Measurements from ENCODE around the gene INIP. TPM values are rescaled to one million over a fixed set of nuclear protein-coding genes. Genes with fewer than 3 reads are reported as not detected.

The INIP gene
- total and polyA plus RNA-seq, 2 experiments from 2014 or later: 16.7 to 30.4 TPM

- Mint-ChIP-seq H3K36me3 (ENCODE audit: low read depth) (no peaks in the 10 kb centered on the region), H3K4me3 (no peak overlapping the region), H3K27me3 (ENCODE audit: insufficient read depth, low read depth, poor library complexity) (peaks cover 5% of the 10 kb centered on the region), H3K9me3 (no peaks in the 10 kb centered on the region), H3K4me1 (peaks cover 4% of the 10 kb centered on the region; the same call in 2 of the 3 replicates), H3K27ac (no peak overlapping the region)
- no peak overlapping the region for H3K27ac ChIP-seq (ENCODE audit: low read depth)
- H3K79me2 ChIP-seq (replicated peaks; ENCODE audit: insufficient read depth): no peaks in the 10 kb centered on the region
- H3K4me3 ChIP-seq: no peak overlapping the region
- no peak for DNase-seq (ENCODE audit: low spot score)
- H2AFZ ChIP-seq: no peak overlapping the region
- no peaks in the 10 kb centered on the region for H3K9me2 ChIP-seq (ENCODE audit: insufficient read depth)
- H3K27me3 ChIP-seq (ENCODE audit: insufficient read depth): no peaks in the 10 kb centered on the region
- no peak overlapping the region for H3K4me2 ChIP-seq
- no peaks in the 10 kb centered on the region for H3F3A ChIP-seq (replicated peaks; ENCODE audit: low read depth)
- no peak for ATAC-seq
- H3K4me1 ChIP-seq (ENCODE audit: insufficient read depth): no peaks in the 10 kb centered on the region
- TF ChIP-seq, protein P1, sequence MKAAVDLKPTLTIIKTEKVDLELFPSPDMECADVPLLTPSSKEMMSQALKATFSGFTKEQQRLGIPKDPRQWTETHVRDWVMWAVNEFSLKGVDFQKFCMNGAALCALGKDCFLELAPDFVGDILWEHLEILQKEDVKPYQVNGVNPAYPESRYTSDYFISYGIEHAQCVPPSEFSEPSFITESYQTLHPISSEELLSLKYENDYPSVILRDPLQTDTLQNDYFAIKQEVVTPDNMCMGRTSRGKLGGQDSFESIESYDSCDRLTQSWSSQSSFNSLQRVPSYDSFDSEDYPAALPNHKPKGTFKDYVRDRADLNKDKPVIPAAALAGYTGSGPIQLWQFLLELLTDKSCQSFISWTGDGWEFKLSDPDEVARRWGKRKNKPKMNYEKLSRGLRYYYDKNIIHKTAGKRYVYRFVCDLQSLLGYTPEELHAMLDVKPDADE (IDR thresholded peaks at IDR 0.05): no peak
- TF ChIP-seq ZNF462 (CRISPR knock-in tag; IDR thresholded peaks at IDR 0.05) (no peak), JUNB (IDR thresholded peaks at IDR 0.05; ENCODE audit: unreplicated experiment) (no peak), CREB1 (CRISPR knock-in tag; IDR thresholded peaks at IDR 0.05; ENCODE audit: low read depth) (no peak), ZNF114 (CRISPR knock-in tag; IDR thresholded peaks at IDR 0.05) (no peak), STAT1 (IDR thresholded peaks at IDR 0.05; ENCODE audit: unreplicated experiment) (no peak), NANOG (IDR thresholded peaks at IDR 0.05; ENCODE audit: borderline replicate concordance) (no peak), POLR2AphosphoS5 (IDR thresholded peaks at IDR 0.05; ENCODE audit: low read depth) (no peak), ZNF331 (CRISPR knock-in tag; IDR thresholded peaks at IDR 0.05; ENCODE audit: low read depth) (no peak), EZH2phosphoT487 (IDR thresholded peaks at IDR 0.05; ENCODE audit: unreplicated experiment) (no peak), EZH2 (IDR thresholded peaks at IDR 0.05; ENCODE audit: low read depth, unreplicated experiment) (no peak)
- TF ChIP-seq, protein P2, sequence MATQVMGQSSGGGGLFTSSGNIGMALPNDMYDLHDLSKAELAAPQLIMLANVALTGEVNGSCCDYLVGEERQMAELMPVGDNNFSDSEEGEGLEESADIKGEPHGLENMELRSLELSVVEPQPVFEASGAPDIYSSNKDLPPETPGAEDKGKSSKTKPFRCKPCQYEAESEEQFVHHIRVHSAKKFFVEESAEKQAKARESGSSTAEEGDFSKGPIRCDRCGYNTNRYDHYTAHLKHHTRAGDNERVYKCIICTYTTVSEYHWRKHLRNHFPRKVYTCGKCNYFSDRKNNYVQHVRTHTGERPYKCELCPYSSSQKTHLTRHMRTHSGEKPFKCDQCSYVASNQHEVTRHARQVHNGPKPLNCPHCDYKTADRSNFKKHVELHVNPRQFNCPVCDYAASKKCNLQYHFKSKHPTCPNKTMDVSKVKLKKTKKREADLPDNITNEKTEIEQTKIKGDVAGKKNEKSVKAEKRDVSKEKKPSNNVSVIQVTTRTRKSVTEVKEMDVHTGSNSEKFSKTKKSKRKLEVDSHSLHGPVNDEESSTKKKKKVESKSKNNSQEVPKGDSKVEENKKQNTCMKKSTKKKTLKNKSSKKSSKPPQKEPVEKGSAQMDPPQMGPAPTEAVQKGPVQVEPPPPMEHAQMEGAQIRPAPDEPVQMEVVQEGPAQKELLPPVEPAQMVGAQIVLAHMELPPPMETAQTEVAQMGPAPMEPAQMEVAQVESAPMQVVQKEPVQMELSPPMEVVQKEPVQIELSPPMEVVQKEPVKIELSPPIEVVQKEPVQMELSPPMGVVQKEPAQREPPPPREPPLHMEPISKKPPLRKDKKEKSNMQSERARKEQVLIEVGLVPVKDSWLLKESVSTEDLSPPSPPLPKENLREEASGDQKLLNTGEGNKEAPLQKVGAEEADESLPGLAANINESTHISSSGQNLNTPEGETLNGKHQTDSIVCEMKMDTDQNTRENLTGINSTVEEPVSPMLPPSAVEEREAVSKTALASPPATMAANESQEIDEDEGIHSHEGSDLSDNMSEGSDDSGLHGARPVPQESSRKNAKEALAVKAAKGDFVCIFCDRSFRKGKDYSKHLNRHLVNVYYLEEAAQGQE (IDR thresholded peaks at IDR 0.05; ENCODE audit: unreplicated experiment): no peak
- TF ChIP-seq, protein P3, sequence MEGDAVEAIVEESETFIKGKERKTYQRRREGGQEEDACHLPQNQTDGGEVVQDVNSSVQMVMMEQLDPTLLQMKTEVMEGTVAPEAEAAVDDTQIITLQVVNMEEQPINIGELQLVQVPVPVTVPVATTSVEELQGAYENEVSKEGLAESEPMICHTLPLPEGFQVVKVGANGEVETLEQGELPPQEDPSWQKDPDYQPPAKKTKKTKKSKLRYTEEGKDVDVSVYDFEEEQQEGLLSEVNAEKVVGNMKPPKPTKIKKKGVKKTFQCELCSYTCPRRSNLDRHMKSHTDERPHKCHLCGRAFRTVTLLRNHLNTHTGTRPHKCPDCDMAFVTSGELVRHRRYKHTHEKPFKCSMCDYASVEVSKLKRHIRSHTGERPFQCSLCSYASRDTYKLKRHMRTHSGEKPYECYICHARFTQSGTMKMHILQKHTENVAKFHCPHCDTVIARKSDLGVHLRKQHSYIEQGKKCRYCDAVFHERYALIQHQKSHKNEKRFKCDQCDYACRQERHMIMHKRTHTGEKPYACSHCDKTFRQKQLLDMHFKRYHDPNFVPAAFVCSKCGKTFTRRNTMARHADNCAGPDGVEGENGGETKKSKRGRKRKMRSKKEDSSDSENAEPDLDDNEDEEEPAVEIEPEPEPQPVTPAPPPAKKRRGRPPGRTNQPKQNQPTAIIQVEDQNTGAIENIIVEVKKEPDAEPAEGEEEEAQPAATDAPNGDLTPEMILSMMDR (conservative IDR thresholded peaks at IDR 0.05; ENCODE audit: low read depth in 2 of 2): no peak
- no peaks in the 10 kb centered on the region for H3K36me3 ChIP-seq (ENCODE audit: insufficient read depth)
- no peaks in the 10 kb centered on the region for H4K20me1 ChIP-seq (replicated peaks; ENCODE audit: insufficient read depth)
Observed at GRCh38 chr9:112744177-112744576, 26.3 kb upstream of the INIP start.

Measured in GM23338 (cell line).